BJ (cell line): ENCODE measurements around the gene HOOK1. TPM values are rescaled to one million over a fixed set of nuclear protein-coding genes. Genes with fewer than 3 reads are reported as not detected.

Experiments used
- CTCF ChIA-PET: fragments of 350-600 bp; formaldehyde crosslinking; extraction: SDS; loops from one replicate; lab custom pipeline; 2021; ENCODE audit warnings: antibody characterized with exemption, inconsistent platforms; lab: Yijun Ruan, JAX
- POLR2A ChIA-PET: fragments of 300-600 bp; sonication (Branson Sonifier 250); formaldehyde crosslinking; extraction: SDS; loops from one replicate; lab custom pipeline; 2021; ENCODE audit warnings: antibody characterized with exemption; lab: Charles Lee
- DNase-seq: peaks from one replicate; pipeline ENCODE4 v3.0.0-alpha.2; 2011; ENCODE audit warnings: low read depth
- H3K27me3 ChIP-seq: 2 replicates; pipeline ENCODE4 v1.6.0; 2011; ENCODE audit warnings: low read length; ENCODE audit not compliant: control insufficient read depth, insufficient read depth
- H3K36me3 ChIP-seq: 2 replicates; pipeline ENCODE4 v1.5.1; 2011; ENCODE audit warnings: low read length; ENCODE audit not compliant: control insufficient read depth, insufficient read depth
- H3K4me3 ChIP-seq: 2 replicates; pipeline ENCODE4 v1.5.1; 2011; ENCODE audit warnings: low read depth, mild to moderate bottlenecking, control low read depth, low read length
- CTCF ChIP-seq: IDR thresholded peaks from 2 replicates; pipeline ENCODE4 v1.5.1; 2011; ENCODE audit warnings: low read depth, mild to moderate bottlenecking, control low read depth, inconsistent platforms, low read length, moderate library complexity; ENCODE audit not compliant: insufficient read depth
- polyA plus RNA-seq: library from polyadenylated mRNA; depleted of rRNA; stranded (reverse); fragments of >200 nt; gene quantifications from 2 replicates; pipeline ENCODE4 v1.2.3, GENCODE V29; 2011

HOOK1 gene
- polyA plus RNA-seq, 1 experiment: not detected

GRCh38 chr1:59776960-59777852 is 37.5 kb upstream of the HOOK1 start:
- ChIA-PET CTCF (interaction anchor here (1.1 to 1.5 kb wide), 2 partner anchors 15 to 18 kb away, joined by 3 to 5 read pairs; no protein-coding TSS in a partner anchor), POLR2A (no interaction called here)
- H3K27me3 ChIP-seq: no peaks in the 10 kb centered on the region
- no peak for DNase-seq
- H3K4me3 ChIP-seq: no peak overlapping the region
- no peaks in the 10 kb centered on the region for H3K36me3 ChIP-seq
- 0 out of 2 replicates have a peak, but pooled peaks have one; percentile 28 for TF ChIP-seq CTCF

GRCh38 chr1:59779949-59780348 is 34.8 kb upstream of the HOOK1 start:
- no peak for TF ChIP-seq CTCF
- POLR2A ChIA-PET: no interaction called here
- no peak for DNase-seq
- CTCF ChIA-PET: interaction anchor here (0.8 kb wide), 1 partner anchor 20 kb away, joined by 3 read pairs; no protein-coding TSS in a partner anchor
- Histone ChIP-seq H3K27me3 (no peaks in the 10 kb centered on the region), H3K36me3 (no peaks in the 10 kb centered on the region), H3K4me3 (no peak overlapping the region)

GRCh38 chr1:59788825-59789224 is 25.9 kb upstream of the HOOK1 start:
- POLR2A ChIA-PET: no interaction called here

GRCh38 chr1:59798600-59798999 is 16.1 kb upstream of the HOOK1 start:
- no peak for DNase-seq
- Histone ChIP-seq H3K4me3 (no peak overlapping the region), H3K27me3 (no peaks in the 10 kb centered on the region), H3K36me3 (no peaks in the 10 kb centered on the region)
- CTCF ChIA-PET: no interaction called here
- POLR2A ChIA-PET: no interaction called here
- TF ChIP-seq CTCF: no peak

More at GRCh38 chr1:59788825-59789224, 25.9 kb upstream of the HOOK1 start:
- CTCF ChIA-PET: no interaction called here
- Histone ChIP-seq H3K27me3 (no peaks in the 10 kb centered on the region), H3K4me3 (no peak overlapping the region), H3K36me3 (no peaks in the 10 kb centered on the region)
- no peak for DNase-seq
- TF ChIP-seq CTCF: no peak

GRCh38 chr1:59803458-59804038 is 11.2 kb upstream of the HOOK1 start:
- no peak for TF ChIP-seq CTCF
- Histone ChIP-seq H3K36me3 (no peaks in the 10 kb centered on the region), H3K27me3 (peaks cover under 1% of the 10 kb centered on the region; the same call in 1 of the 2 replicates), H3K4me3 (no peak overlapping the region)
- DNase-seq: no peak
- CTCF ChIA-PET: interaction anchor here (1.3 kb wide), 1 partner anchor 144 kb away, joined by 3 read pairs; no protein-coding TSS in a partner anchor
- POLR2A ChIA-PET: no interaction called here
